ENCODE data around the gene DDX47.
"Not testable (repeated sequence)": the region's sequence is repeated elsewhere in the genome, so short reads cannot be mapped to it uniquely, and the experiment has no call there.

Gene DDX47

DNA sequence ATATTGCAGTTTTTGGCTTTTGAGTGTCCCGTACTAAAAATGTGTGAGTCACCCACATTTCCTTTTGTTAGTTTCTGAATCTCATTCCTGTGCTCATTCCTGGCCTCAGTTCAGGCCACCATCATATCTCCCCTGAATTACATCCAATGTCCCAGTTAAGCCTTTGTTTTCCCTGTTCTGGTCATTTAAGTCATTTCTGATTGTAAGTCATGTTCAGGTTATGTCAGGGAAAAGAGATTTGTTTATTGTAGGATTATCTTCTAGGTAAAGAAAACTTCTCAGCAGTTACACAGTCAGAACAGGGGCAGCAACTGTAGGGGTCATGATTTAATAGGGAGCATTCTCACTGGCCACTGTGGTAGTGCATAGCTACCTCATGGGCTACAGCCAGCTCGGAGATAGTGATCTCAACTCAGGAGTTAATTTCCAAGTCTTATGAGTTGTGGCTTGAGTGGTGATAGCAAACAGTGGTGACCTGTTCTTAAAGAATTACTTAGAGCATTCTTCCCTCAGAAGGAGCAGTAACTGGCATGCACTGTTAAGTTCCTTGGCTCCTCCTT is 6.7 kb downstream of the DDX47 start:
- no peak overlapping the region for H3K4me3 ChIP-seq (ENCODE audit: low read length)
- no peak overlapping the region for H2AFZ ChIP-seq (ENCODE audit: low read length)
- H3K36me3 ChIP-seq (replicated peaks; ENCODE audit: insufficient read depth, low read length), result peaks cover 9% of the 10 kb centered on the region
- no peak overlapping the region for H3K4me2 ChIP-seq (ENCODE audit: low read depth, low read length)
- no peaks in the 10 kb centered on the region for H3K9me3 ChIP-seq (replicated peaks; ENCODE audit: insufficient read depth, low read length)
- H3K9me2 ChIP-seq (replicated peaks; ENCODE audit: insufficient read depth, low read length), result no peaks in the 10 kb centered on the region
- no peak overlapping the region for H3K27ac ChIP-seq (ENCODE audit: low read length)
- no peak for TF ChIP-seq EZH2phosphoT487 (IDR thresholded peaks at IDR 0.05; ENCODE audit: low read length)
- TF ChIP-seq, protein P1, sequence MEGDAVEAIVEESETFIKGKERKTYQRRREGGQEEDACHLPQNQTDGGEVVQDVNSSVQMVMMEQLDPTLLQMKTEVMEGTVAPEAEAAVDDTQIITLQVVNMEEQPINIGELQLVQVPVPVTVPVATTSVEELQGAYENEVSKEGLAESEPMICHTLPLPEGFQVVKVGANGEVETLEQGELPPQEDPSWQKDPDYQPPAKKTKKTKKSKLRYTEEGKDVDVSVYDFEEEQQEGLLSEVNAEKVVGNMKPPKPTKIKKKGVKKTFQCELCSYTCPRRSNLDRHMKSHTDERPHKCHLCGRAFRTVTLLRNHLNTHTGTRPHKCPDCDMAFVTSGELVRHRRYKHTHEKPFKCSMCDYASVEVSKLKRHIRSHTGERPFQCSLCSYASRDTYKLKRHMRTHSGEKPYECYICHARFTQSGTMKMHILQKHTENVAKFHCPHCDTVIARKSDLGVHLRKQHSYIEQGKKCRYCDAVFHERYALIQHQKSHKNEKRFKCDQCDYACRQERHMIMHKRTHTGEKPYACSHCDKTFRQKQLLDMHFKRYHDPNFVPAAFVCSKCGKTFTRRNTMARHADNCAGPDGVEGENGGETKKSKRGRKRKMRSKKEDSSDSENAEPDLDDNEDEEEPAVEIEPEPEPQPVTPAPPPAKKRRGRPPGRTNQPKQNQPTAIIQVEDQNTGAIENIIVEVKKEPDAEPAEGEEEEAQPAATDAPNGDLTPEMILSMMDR (IDR thresholded peaks at IDR 0.05; ENCODE audit: low read length), result no peak
- TF ChIP-seq EZH2 (optimal IDR thresholded peaks at IDR 0.05; ENCODE audit: low read depth, low read length), result no peak
- H3K9ac ChIP-seq (ENCODE audit: low read length), result no peak overlapping the region
- peaks cover 53% of the 10 kb centered on the region for H3K4me1 ChIP-seq (ENCODE audit: low read length)
- no peak for DNase-seq
- H3F3A ChIP-seq (ENCODE audit: insufficient read depth, low read length), result peaks cover 18% of the 10 kb centered on the region
- H3K79me2 ChIP-seq (ENCODE audit: low read length), result peaks cover 74% of the 10 kb centered on the region
- no peaks in the 10 kb centered on the region for H4K20me1 ChIP-seq (ENCODE audit: insufficient read depth, low read length)
- H3K27me3 ChIP-seq (replicated peaks; ENCODE audit: insufficient read depth, low read length), result no peaks in the 10 kb centered on the region

DNA sequence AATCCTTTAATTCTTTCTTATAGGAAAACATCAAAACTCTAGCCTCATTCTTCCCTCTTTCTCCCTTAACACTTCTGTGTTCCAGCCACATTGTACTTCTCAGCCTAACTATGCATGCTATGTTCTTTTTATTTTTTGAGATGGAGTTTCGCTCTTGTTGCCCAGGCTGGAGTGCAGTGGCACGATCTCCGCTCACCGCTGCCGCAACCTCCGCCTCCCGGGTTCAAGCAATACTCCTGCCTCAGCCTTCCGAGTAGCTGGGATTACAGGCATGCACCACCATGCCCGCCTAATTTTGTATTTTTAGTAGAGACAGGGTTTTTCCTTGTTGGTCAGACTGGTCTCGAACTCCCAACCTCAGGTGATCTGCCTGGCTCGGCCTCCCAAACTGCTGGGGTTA is 7.2 kb downstream of the DDX47 start:
- H3K9me3 ChIP-seq (replicated peaks; ENCODE audit: insufficient read depth, low read length); H2AFZ ChIP-seq (ENCODE audit: low read length); H3K4me3 ChIP-seq (ENCODE audit: low read length); DNase-seq; H3K4me2 ChIP-seq (ENCODE audit: low read depth, low read length); H3K36me3 ChIP-seq (replicated peaks; ENCODE audit: insufficient read depth, low read length); H3K9me2 ChIP-seq (replicated peaks; ENCODE audit: insufficient read depth, low read length); H3K9ac ChIP-seq (ENCODE audit: low read length); H4K20me1 ChIP-seq (ENCODE audit: insufficient read depth, low read length); H3K27me3 ChIP-seq (replicated peaks; ENCODE audit: insufficient read depth, low read length); H3K27ac ChIP-seq (ENCODE audit: low read length): not testable (repeated sequence)
- Histone ChIP-seq H3F3A (ENCODE audit: insufficient read depth, low read length) (peaks cover 18% of the 10 kb centered on the region), H3K79me2 (ENCODE audit: low read length) (peaks cover 69% of the 10 kb centered on the region), H3K4me1 (ENCODE audit: low read length) (peaks cover 53% of the 10 kb centered on the region)

DNA sequence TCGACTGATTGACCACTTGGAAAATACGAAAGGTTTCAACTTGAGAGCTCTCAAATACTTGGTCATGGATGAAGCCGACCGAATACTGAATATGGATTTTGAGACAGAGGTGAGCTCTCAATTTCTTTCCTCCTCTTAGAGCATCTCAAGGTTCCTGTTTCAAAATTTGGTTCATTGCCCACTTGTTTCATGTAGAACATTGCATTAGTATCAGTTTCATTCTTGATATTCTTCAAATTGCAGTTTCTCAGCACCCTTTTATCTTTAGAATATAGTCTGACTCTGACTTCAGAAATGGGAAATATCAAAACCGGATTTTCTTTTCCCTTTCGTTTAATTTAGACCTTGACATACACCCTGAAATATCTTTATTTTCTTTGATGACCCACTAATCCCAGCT is 8.8 kb downstream of the DDX47 start:
- no peaks in the 10 kb centered on the region for H3K27me3 ChIP-seq (replicated peaks; ENCODE audit: insufficient read depth, low read length)
- H3K27ac ChIP-seq (ENCODE audit: low read length), result peak overlapping the region; percentile 42; the same call in 1 of the 2 replicates
- H3K4me3 ChIP-seq (ENCODE audit: low read length), result no peak overlapping the region
- H3K9ac ChIP-seq (ENCODE audit: low read length), result no peak overlapping the region
- H3K9me3 ChIP-seq (replicated peaks; ENCODE audit: insufficient read depth, low read length), result no peaks in the 10 kb centered on the region
- peak; percentile 57 for DNase-seq
- H4K20me1 ChIP-seq (ENCODE audit: insufficient read depth, low read length), result no peaks in the 10 kb centered on the region
- peaks cover 12% of the 10 kb centered on the region for H3K36me3 ChIP-seq (replicated peaks; ENCODE audit: insufficient read depth, low read length)
- TF ChIP-seq EZH2 (optimal IDR thresholded peaks at IDR 0.05; ENCODE audit: low read depth, low read length) (no peak), EZH2phosphoT487 (IDR thresholded peaks at IDR 0.05; ENCODE audit: low read length) (no peak)
- TF ChIP-seq, protein P1 (IDR thresholded peaks at IDR 0.05; ENCODE audit: low read length), result no peak
- H3K79me2 ChIP-seq (ENCODE audit: low read length), result peaks cover 53% of the 10 kb centered on the region
- H2AFZ ChIP-seq (ENCODE audit: low read length), result no peak overlapping the region
- peaks cover 52% of the 10 kb centered on the region for H3K4me1 ChIP-seq (ENCODE audit: low read length)
- no peaks in the 10 kb centered on the region for H3K9me2 ChIP-seq (replicated peaks; ENCODE audit: insufficient read depth, low read length)
- peak overlapping the region; percentile 37; the same call in 1 of the 2 replicates for H3K4me2 ChIP-seq (ENCODE audit: low read depth, low read length)
- H3F3A ChIP-seq (ENCODE audit: insufficient read depth, low read length), result peaks cover 31% of the 10 kb centered on the region

DNA sequence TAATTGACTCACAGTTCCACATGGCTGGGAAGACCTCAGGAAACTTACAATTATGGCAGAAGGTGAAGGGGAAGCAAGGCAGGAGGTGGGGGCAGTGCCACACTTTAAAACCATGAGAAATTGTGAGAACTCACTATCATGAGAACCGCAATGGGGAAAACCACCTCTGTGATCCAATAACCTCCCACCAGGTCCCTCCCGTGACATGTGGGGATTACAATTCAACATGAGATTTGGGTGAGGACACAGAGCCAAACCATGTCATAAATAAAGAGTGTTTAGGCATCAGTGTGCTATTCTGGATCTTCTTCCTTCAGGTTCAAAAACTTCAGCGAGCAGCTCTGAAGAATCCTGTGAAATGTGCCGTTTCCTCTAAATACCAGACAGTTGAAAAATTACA is 9.7 kb downstream of the DDX47 start:
- TF ChIP-seq EZH2phosphoT487 (IDR thresholded peaks at IDR 0.05; ENCODE audit: low read length), result no peak
- TF ChIP-seq, protein P1 (IDR thresholded peaks at IDR 0.05; ENCODE audit: low read length), result no peak
- TF ChIP-seq EZH2 (optimal IDR thresholded peaks at IDR 0.05; ENCODE audit: low read depth, low read length), result no peak
- Histone ChIP-seq H3K79me2 (ENCODE audit: low read length) (peaks cover 44% of the 10 kb centered on the region), H2AFZ (ENCODE audit: low read length) (no peak overlapping the region), H3K9me2 (replicated peaks; ENCODE audit: insufficient read depth, low read length) (no peaks in the 10 kb centered on the region), H3K4me3 (ENCODE audit: low read length) (no peak overlapping the region), H3F3A (ENCODE audit: insufficient read depth, low read length) (peaks cover 31% of the 10 kb centered on the region), H3K27ac (ENCODE audit: low read length) (no peak overlapping the region), H3K36me3 (replicated peaks; ENCODE audit: insufficient read depth, low read length) (peaks cover 17% of the 10 kb centered on the region), H3K9me3 (replicated peaks; ENCODE audit: insufficient read depth, low read length) (no peaks in the 10 kb centered on the region), H3K4me2 (ENCODE audit: low read depth, low read length) (no peak overlapping the region), H3K4me1 (ENCODE audit: low read length) (peaks cover 52% of the 10 kb centered on the region), H3K27me3 (replicated peaks; ENCODE audit: insufficient read depth, low read length) (no peaks in the 10 kb centered on the region), H4K20me1 (ENCODE audit: insufficient read depth, low read length) (no peaks in the 10 kb centered on the region), H3K9ac (ENCODE audit: low read length) (no peak overlapping the region)
- DNase-seq, result no peak

All from MM.1S (cell line).